Jurkat, Clone E6-1 (cell line): ENCODE data around the gene BSPRY.
A peak's percentile ranks its signal among the peaks of the same experiment; 100 is the strongest.
"Not testable (repeated sequence)": the region's sequence is repeated elsewhere in the genome, so short reads cannot be mapped to it uniquely, and the experiment has no call there.

ENCODE experiments used
- DNase-seq: peaks from one replicate; pipeline ENCODE4 v3.0.0-alpha.2; 2011; ENCODE audit warnings: low read depth, low spot score
- H3K4me3 ChIP-seq: 2 replicates; pipeline ENCODE4 v1.5.1; 2011; ENCODE audit warnings: mild to moderate bottlenecking, low read length, control low read depth, moderate library complexity

The BSPRY gene

DNA sequence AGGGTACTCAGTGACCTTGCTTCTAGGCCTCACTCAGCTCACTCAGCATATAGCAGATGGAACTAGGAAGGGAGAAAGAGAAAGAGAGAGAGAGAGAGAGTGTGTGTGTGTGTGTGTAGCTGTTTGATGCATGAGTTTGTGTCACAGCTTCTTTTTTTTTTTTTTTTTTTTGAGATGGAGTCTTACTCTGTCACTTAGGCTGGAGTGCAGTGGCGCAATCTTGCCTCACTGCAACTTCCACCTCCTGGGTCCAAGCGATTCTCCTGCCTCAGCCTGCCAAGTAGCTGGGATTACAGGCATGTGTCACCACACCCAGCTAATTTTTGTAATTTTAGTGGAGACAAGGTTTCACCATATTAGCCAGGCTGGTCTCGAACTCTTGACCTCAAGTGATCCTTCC lies 16.3 kb downstream of the BSPRY start:
- not testable (repeated sequence) for DNase-seq

DNA sequence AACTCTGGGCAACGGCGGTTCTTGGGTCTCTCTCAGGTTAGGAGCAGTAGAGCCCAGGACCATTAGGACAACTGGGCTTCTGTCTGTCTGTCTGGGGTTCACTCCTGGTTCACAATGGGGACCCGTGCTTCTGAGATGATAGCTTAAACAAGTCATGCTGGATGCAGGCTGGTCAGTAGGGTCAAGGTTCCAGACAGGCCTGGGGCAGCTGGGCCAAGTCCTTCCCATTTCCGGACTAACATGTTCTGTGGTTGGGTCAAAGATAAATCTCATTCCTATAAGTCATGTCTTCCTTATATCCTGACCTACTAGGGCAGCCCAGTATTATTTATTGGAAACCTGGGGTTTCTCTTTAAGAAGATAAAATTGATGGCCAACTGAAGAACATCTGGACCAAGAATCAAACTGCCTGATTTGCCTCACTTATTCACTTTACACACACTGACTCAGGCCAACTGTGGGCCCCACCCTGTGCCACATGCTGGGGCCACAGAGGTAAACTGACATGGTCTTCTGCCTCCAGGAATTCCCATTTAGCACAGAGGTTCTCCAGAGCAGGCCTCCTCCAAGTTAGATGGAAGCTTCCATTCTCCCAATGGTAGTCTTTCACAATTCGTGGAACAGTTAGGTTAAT lies 19.1 kb downstream of the BSPRY start:
- H3K4me3 ChIP-seq: no peak overlapping the region
- no peak for DNase-seq

More for the DNA sequence above, 16.3 kb downstream of the BSPRY start:
- not testable (repeated sequence) for H3K4me3 ChIP-seq

DNA sequence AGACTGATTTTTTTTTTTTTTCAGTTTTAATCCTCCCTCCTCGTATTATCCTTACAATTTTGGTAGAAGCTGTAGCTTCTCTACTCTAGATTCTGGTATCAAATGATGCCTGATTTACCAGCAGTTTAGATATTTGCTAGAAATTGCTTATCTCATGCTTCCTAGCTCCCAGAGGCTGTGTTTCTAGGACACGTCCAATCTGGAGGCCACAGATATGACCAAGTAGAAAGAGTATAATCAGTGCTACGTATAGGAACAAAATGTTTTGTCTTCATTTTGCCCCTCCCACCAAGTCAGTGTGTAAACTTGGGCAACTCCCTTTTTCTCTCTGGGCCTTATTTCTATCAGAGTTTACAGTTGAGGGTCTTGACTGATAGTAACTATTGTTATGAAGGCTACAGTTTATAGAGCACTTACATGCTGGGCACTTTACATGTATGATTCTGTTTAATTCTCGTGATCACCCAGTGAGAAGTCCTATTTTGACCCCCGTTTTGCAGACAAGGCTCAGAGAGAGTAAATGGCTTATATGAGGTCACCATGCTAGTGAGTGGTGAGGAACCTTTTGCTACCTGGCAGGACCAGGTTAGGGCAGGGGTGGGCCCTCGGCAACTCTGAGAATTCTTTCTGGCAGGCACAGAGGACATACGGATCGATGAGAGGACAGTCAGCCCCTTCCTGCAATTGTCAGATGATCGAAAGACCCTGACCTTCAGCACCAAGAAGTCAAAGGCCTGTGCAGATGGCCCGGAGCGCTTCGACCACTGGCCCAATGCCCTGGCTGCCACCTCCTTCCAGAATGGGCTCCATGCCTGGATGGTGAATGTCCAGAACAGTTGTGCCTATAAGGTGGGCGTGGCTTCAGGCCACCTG lies 19.9 kb downstream of the BSPRY start:
- no peak for DNase-seq
- H3K4me3 ChIP-seq: no peak overlapping the region

DNA sequence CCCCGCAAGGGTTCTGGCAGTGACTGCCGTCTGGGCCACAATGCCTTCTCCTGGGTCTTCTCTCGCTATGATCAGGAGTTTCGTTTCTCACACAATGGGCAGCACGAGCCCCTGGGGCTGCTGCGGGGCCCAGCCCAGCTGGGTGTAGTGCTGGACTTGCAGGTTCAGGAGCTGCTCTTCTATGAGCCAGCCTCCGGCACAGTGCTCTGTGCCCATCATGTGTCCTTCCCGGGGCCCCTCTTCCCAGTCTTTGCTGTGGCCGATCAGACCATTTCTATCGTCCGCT lies 20.5 kb downstream of the BSPRY start:
- no peak for DNase-seq
- H3K4me3 ChIP-seq: no peak overlapping the region

DNA sequence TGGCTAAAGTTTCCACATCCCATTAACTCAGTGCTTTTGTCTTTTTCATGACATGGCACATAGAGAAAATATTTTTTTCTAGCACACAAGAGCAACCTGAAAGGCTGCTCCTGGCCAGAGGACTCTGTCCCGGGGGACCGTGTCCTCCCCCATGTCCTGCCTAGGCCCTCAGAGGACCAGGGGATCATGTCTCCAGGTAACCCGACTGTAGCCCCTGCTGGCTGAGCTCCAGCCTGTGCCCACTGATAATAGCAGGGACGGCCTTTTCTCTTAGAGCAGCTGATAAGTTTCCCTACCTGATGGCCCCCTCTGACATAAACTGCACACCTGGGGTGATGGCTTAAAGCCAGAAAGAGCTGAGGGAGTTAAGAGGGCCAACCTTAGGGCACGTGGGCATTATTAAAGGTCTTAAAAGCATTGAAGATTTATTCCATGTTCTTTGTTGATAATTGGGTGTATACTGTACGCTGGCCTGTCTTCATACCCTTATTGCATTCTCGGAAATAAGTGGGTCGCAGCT lies 21.5 kb downstream of the BSPRY start:
- no peak for DNase-seq
- no peak overlapping the region for H3K4me3 ChIP-seq

DNA sequence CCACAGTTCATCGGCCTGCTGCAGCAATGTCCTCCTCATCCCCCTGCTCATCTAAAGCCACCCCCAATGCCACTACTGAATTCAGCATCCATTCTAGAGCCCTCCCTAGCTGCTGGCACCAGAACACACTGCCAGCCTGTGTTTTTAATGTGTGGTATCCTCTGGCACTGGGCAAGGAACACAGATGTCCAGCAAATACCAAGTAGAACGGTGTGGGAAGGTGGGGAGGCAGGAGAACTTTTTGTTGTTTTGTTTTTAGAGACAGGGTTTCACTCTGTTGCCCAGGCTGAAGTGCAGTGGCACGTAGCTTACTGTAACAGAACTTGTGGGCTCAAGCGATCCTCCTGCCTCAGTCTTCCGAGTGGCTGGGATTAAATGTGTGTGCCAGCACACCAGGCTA lies 22.7 kb downstream of the BSPRY start:
- DNase-seq: no peak
- H3K4me3 ChIP-seq: no peak overlapping the region

DNA sequence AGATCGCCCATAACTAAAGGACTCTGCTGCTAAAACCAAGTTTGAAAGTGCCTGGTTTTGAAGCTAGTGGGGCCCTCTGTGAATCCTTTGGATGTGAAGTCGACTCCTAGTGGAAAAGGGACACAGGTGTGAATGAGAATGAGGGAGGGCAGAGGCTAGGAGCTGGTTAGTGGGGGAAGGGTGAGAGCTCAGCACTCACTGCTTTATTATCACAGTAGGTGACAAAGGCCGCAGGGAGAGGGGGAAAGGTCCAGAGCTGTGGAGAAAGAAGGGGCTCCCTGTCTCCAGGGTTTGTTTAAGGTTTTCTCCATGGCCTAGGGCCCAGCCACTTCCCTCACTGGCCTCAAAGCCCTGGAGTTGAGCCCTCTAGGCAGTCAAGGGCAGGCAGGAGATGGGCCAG lies 23.9 kb downstream of the BSPRY start:
- H3K4me3 ChIP-seq: no peak overlapping the region
- DNase-seq: no peak

DNA sequence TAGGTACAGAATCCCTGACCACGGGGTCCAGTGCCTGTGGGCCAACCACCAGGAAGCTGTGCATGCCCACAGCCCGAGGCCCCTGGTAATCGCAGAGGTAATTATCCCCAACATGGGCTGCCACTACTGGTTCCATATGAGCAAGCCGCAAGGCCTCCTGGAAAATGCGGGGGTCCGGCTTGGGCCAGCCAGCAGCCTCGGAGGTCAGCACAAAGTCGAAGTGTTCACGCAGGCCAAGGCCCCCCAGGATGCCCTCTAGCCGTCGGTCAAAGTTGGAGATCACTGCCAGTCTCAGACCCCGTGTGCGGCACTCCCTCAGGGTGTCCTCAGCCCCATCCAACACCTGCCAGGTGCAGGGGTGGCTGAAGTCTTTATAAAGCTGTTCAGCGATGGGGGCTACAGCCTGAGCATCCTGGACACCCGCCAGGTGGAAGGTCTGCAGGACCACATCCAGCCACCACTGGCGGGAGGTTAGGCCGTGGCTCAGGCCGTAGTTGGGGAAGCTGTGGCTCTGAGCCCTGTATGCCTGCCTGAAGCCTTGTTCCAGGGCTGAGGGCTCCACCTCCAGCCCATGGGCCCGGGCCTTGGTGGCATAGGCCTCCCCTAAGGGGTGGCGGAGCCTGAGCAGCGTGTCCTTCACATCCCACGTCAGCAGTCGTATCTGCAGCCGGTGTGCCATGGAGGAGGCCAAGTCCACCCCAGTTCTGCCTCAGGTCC lies 24.5 kb downstream of the BSPRY start:
- DNase-seq: no peak
- H3K4me3 ChIP-seq: no peak overlapping the region

DNA sequence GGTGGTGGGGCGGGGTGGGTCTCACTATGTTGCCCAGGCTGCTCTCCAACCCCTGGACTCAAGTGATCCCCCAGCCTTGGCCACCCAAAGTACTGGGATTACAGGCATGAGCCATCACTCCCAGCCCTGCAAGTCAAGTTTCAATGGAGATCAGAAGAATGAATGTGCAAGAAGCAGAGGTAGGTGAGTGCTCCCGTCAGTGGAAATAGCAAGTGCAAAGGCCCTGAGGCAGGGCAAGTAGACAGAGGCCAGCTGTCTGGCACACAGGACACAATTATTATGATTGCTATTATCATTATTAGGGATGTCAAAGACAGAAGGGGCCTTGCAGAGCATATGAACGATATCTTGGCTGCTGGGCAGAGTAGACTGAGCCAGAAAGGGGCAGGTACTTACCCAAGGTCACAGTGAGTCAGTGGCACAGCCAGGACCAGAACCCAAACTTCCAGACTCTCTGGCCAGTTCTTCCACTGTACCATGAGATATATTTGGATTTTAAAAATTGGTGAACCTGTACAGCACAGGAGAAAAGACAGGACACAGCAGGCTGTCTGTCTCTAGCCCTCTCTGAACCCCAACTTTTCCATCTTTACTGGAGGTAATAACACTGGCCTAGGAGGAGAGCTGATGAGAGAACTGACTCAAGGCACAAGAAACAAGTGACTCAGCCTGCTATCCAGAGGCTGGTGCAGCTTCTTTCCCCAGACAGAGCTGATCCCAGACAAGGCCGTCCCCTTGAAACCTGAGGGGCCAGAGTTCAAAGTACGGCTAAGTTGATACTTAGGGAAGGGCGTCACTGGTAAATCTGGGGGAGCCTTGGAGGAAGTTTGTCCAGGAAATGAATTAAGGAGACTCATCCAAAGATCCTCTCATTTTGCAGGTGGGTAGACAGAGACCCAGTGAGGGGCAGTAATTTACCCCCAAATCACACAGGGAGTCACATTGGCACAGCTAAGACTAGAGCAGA lies 26.0 kb downstream of the BSPRY start:
- H3K4me3 ChIP-seq: no peak overlapping the region

DNA sequence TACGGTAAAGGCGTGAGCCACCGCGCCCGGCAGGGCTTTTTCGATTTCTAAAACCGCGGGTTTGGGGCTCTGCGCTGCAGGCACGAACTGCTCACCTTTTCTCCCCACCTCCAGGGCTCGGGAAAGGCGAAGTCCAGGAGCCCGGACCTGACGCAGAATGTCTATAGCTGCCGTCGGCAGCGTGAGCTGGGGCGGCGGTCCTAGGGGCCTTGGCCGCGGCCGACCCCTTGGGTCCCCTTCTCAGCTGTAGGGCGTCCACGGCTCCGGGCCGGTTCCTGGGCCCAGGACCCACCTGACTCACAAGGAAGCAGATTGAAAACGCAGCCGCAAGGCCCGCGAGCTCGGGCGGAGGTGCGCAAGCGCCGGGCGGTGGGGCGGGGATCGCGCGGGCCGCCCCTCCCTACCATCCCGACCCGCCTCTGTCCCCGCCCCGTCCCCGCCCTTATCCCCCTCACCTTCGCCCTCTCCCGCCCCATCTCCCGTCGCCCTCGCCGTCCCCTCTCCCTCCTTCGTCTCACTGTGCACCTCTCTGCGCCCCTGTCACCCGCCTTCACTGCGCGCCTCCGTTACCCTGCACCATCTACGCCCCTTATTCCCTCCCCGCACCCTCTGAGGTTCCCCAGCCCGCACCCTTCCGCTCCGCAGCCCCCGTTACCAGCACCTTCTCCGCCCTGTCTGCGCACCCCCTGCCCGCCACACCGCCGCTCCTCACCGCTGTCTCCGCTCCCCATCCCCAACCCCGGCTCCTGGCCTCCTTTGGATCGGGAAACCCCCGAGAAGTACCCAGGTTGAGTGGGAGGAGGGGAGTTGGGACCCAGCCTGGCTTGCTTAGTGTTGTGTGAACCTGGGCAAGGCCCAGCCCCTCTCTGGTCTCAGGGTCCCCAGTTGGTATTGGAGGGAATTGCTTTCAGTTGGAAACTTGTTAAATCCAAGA lies 27.6 kb downstream of the BSPRY start, which contains the start of gene HDHD3:
Gene HDHD3 (minus strand): TSS at position 353 of the 934 bp plus-strand sequence. CDS start 2,632 bp downstream, outside the sequence.
- peak; percentile 71 for DNase-seq
- peak within 1 kb of the TSS; percentile 87 for H3K4me3 ChIP-seq

More for the DNA sequence above, 26.0 kb downstream of the BSPRY start:
- no peak for DNase-seq

DNA sequence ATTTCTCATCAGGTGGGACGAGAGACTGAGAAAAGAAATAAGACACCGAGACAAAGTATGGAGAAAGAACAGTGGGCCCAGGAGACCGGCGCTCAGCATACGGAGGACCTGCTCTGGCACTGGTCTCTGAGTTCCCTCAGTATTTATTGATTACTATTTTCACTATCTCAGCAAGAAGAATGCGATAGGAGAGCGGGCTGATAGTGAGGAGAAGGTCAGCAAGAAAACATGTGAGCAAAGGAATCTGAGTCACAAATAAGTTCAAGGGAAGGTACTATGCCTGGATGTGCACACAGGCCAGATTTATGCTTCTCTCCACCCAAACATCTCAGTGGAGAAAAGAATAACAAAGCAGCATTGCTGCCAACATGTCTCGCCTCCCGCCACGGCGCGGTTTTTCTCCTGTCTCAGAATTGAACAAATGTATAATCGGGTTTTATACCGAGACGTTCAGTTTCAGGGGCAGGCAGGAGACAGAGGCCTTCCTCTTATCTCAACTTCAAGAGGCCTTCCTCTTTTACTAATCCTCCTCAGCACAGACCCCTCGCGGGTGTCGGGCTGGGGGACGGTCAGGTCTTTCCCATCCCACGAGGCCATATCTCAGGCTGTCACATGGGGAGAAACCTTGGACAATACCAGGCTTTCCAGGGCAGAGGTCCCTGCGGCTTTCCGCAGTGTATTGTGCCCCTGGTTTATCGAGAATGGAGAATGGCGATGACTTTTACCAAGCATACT lies 29.9 kb downstream of the BSPRY start:
- DNase-seq, H3K4me3 ChIP-seq: not testable (repeated sequence)

DNA sequence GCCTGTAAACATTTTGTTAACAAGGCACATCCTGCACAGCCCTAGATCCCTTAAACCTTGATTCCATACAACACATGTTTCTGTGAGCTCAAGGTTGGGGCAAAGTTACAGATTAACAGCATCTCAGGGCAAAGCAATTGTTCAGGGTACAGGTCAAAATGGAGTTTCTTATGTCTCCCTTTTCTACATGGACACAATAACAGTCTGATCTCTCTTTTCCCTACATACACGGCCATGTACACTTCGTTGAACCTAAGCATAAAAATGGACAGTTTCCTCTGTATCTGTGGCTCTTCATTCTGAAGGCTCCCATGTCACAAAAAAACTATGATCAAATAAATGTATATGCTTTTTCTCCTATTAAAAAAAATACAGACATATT lies 30.5 kb downstream of the BSPRY start:
- DNase-seq, H3K4me3 ChIP-seq: not testable (repeated sequence)

DNA sequence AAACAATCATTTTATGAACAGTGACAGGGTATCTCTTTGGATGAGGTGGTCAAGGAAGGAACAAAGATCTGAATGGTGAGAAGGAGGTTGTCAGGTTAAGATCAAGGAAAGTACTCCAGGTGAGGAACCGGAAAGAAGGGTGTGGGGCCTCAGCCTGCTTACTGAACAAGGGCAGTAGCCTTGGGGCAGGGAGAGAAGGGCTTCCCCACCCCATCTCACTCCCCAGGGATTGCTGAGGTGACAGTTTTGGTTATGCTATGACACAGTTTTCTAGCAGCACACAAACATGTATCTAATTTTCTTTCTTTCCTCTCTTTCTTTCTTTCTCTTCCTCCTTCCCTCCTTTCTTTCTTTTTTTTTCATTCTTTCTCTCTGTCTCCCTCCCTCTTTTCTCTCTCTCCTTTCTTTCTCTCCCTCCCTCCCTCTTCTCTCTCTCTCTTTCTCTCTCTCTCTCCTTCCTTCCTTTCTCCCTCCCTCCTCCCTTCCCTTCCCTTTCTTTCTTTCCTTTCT lies 31.6 kb downstream of the BSPRY start:
- DNase-seq: no peak
- H3K4me3 ChIP-seq: no peak overlapping the region

DNA sequence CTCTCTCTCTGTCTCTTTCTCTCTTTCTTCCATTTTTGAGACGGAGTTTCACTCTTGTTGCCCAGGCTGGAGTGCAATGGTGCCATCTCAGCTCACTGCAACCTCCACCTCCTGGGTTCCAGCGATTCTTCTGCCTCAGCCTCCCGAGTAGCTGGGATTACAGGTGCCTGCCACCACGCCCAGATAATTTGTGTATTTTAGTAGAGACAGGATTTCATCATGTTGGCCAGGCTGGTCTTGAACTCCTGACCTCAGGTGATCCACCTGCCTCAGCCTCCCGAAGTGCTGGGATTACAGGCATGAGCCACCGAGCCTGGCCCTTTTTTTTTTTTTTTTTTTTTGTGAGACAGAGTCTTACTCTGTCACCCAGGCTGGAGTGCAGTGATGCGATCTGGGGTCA lies 32.1 kb downstream of the BSPRY start:
- H3K4me3 ChIP-seq, DNase-seq: not testable (repeated sequence)

DNA sequence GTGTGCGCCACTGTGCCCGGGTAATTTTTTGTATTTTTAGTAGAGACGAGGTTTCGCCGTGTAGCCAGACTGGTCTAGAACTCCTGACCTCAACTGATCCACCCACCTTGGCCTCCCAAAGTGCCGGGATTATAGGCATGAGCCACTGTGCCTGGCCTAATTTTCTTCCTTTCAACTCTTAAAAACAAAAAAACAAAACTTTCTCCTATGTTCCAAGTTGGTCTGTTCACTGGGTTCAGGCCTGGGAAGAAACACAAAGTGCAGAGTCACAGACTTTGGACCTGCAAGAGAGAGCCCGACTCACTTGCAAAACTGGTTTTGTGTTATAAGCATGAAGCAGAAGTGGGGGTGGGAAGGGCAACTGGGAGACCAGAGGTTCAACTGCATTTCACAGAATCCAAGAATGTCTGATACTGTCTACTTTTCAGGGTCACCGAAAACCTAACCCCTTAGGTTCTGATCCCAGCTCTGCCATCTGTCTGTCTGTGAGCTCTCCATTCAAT lies 32.6 kb downstream of the BSPRY start:
- no peak overlapping the region for H3K4me3 ChIP-seq
- DNase-seq: no peak

DNA sequence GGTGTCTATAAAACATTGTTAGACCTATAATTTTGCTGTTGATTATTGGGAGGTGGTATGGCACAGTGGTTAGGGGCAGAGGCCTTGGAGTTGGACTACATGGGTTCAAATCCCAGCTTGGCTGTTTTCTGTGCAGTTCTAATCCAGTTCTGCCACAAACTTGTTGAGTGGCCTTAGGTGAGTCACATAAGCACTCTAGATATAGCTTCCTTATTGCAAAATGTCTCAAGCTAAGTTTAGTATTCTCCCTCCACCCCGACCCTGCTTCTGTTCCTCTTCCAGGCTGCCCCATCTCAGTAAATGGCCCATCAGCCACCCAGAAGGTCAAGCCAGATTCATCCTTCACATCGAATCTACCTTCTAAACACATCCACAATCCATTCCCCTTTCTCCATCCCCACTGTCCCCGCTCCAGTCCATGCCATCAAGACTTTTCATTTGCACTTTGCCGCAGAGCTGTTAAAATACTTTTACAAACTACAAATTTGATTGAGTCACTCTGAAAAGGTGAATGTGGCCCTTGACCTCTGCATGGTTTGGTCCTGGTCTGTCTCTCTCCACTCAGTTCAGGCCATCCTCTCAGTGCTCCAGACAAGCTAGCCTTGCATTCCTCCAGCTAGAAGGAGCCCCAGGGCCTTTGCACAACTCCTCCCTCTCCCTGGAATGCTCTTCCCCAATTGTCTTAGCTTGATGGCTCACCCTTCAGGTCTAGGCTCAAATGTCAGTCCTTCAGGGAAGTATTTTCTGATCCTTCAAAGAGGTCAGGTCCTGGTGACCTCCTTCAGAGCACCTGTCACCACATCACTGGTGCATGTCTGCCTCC lies 37.4 kb downstream of the BSPRY start:
- DNase-seq: no peak

More for the DNA sequence above, 37.4 kb downstream of the BSPRY start:
- no peak overlapping the region for H3K4me3 ChIP-seq
